Stimulated activated naive CD8-positive, alpha-beta T cell treated with anti-CD3 and anti-CD28 coated beads, Interleukin-15, Interleukin-2, amounts not matched to agents 100 ng/mL and 50 ng/mL, for 24 hours (primary cell): ENCODE results near the gene DCUN1D5.

Source experiments
- H3K27ac Mint-ChIP-seq: one replicate; pipeline ENCODE4 v1.8.0; 2021; ENCODE audit warnings: mild to moderate bottlenecking, mixed read lengths
- H3K27me3 Mint-ChIP-seq: one replicate; pipeline ENCODE4 v1.8.0; 2021; ENCODE audit warnings: mixed read lengths
- H3K36me3 Mint-ChIP-seq: one replicate; pipeline ENCODE4 v1.8.0; 2021; ENCODE audit warnings: low read depth, mixed read lengths
- H3K4me1 Mint-ChIP-seq: one replicate; pipeline ENCODE4 v1.8.0; 2021; ENCODE audit warnings: low read depth, mixed read lengths
- H3K4me3 Mint-ChIP-seq: one replicate; pipeline ENCODE4 v1.8.0; 2021; ENCODE audit warnings: mild to moderate bottlenecking, mixed read lengths
- H3K9me3 Mint-ChIP-seq: one replicate; pipeline ENCODE4 v1.8.0; 2021; ENCODE audit warnings: mixed read lengths

Gene DCUN1D5

GRCh38 chr11:103077554-103077953 lies 14.4 kb downstream of the DCUN1D5 start:
- Mint-ChIP-seq H3K4me1 (peaks cover 2% of the 10 kb centered on the region), H3K4me3 (no peak overlapping the region), H3K27me3 (no peaks in the 10 kb centered on the region), H3K36me3 (peaks cover 82% of the 10 kb centered on the region), H3K9me3 (no peaks in the 10 kb centered on the region), H3K27ac (no peak overlapping the region)

GRCh38 chr11:103076361-103076760 lies 15.6 kb downstream of the DCUN1D5 start:
- Mint-ChIP-seq H3K36me3 (peaks cover 77% of the 10 kb centered on the region), H3K27ac (no peak overlapping the region), H3K9me3 (no peaks in the 10 kb centered on the region), H3K4me1 (peaks cover 2% of the 10 kb centered on the region), H3K27me3 (no peaks in the 10 kb centered on the region), H3K4me3 (no peak overlapping the region)

- Mint-ChIP-seq H3K4me1 (peaks cover 45% of the 10 kb centered on the region), H3K9me3 (no peaks in the 10 kb centered on the region), H3K27me3 (no peaks in the 10 kb centered on the region), H3K27ac (no peak overlapping the region), H3K36me3 (peaks cover 76% of the 10 kb centered on the region), H3K4me3 (peak overlapping the region; percentile 37)
Measured at GRCh38 chr11:103071008-103071407, 21.0 kb downstream of the DCUN1D5 start.

GRCh38 chr11:103070142-103070541 lies 21.8 kb downstream of the DCUN1D5 start:
- Mint-ChIP-seq H3K4me3 (peak overlapping the region; percentile 37), H3K27me3 (no peaks in the 10 kb centered on the region), H3K9me3 (no peaks in the 10 kb centered on the region), H3K4me1 (peaks cover 45% of the 10 kb centered on the region), H3K36me3 (peaks cover 71% of the 10 kb centered on the region), H3K27ac (peak overlapping the region; percentile 67)

GRCh38 chr11:103069367-103069766 lies 22.6 kb downstream of the DCUN1D5 start:
- H3K27me3 Mint-ChIP-seq = no peaks in the 10 kb centered on the region
- peak overlapping the region; percentile 66 for H3K27ac Mint-ChIP-seq
- H3K36me3 Mint-ChIP-seq = peaks cover 65% of the 10 kb centered on the region
- no peaks in the 10 kb centered on the region for H3K9me3 Mint-ChIP-seq
- peaks cover 45% of the 10 kb centered on the region for H3K4me1 Mint-ChIP-seq
- H3K4me3 Mint-ChIP-seq = no peak overlapping the region

- no peak overlapping the region for H3K4me3 Mint-ChIP-seq
- H3K27me3 Mint-ChIP-seq = no peaks in the 10 kb centered on the region
- peaks cover 45% of the 10 kb centered on the region for H3K4me1 Mint-ChIP-seq
- no peaks in the 10 kb centered on the region for H3K9me3 Mint-ChIP-seq
- peak overlapping the region; percentile 19 for H3K27ac Mint-ChIP-seq
- H3K36me3 Mint-ChIP-seq = peaks cover 63% of the 10 kb centered on the region
Measured at GRCh38 chr11:103067118-103067517, 24.8 kb downstream of the DCUN1D5 start.

GRCh38 chr11:103061656-103062055 lies 30.3 kb downstream of the DCUN1D5 start:
- H3K27me3 Mint-ChIP-seq = no peaks in the 10 kb centered on the region
- peaks cover 68% of the 10 kb centered on the region for H3K36me3 Mint-ChIP-seq
- no peak overlapping the region for H3K4me3 Mint-ChIP-seq
- H3K4me1 Mint-ChIP-seq = peaks cover under 1% of the 10 kb centered on the region
- no peak overlapping the region for H3K27ac Mint-ChIP-seq
- no peaks in the 10 kb centered on the region for H3K9me3 Mint-ChIP-seq

- H3K9me3 Mint-ChIP-seq = no peaks in the 10 kb centered on the region
- H3K27me3 Mint-ChIP-seq = no peaks in the 10 kb centered on the region
- H3K4me3 Mint-ChIP-seq = no peak overlapping the region
- peaks cover 28% of the 10 kb centered on the region for H3K36me3 Mint-ChIP-seq
- no peak overlapping the region for H3K27ac Mint-ChIP-seq
- peaks cover 12% of the 10 kb centered on the region for H3K4me1 Mint-ChIP-seq
Measured at GRCh38 chr11:103055221-103055890, 36.6 kb downstream of the DCUN1D5 start.

GRCh38 chr11:103053997-103054396 lies 38.0 kb downstream of the DCUN1D5 start:
- no peaks in the 10 kb centered on the region for H3K27me3 Mint-ChIP-seq
- H3K9me3 Mint-ChIP-seq = no peaks in the 10 kb centered on the region
- H3K4me1 Mint-ChIP-seq = peaks cover 12% of the 10 kb centered on the region
- no peak overlapping the region for H3K4me3 Mint-ChIP-seq
- H3K27ac Mint-ChIP-seq = no peak overlapping the region
- H3K36me3 Mint-ChIP-seq = peaks cover 17% of the 10 kb centered on the region

GRCh38 chr11:103051981-103052380 lies 40.0 kb downstream of the DCUN1D5 start:
- peaks cover 12% of the 10 kb centered on the region for H3K4me1 Mint-ChIP-seq
- H3K27me3 Mint-ChIP-seq = no peaks in the 10 kb centered on the region
- peaks cover 3% of the 10 kb centered on the region for H3K36me3 Mint-ChIP-seq
- no peak overlapping the region for H3K4me3 Mint-ChIP-seq
- no peak overlapping the region for H3K27ac Mint-ChIP-seq
- no peaks in the 10 kb centered on the region for H3K9me3 Mint-ChIP-seq

- Mint-ChIP-seq H3K9me3 (no peaks in the 10 kb centered on the region), H3K4me3 (no peak overlapping the region), H3K27me3 (no peaks in the 10 kb centered on the region), H3K27ac (no peak overlapping the region), H3K4me1 (peaks cover 12% of the 10 kb centered on the region), H3K36me3 (no peaks in the 10 kb centered on the region)
Measured at GRCh38 chr11:103051151-103051801, 40.7 kb downstream of the DCUN1D5 start.

GRCh38 chr11:103050351-103050750 lies 41.6 kb downstream of the DCUN1D5 start:
- Mint-ChIP-seq H3K27ac (no peak overlapping the region), H3K4me1 (peaks cover 12% of the 10 kb centered on the region), H3K36me3 (no peaks in the 10 kb centered on the region), H3K27me3 (peaks cover under 1% of the 10 kb centered on the region), H3K4me3 (no peak overlapping the region), H3K9me3 (no peaks in the 10 kb centered on the region)

GRCh38 chr11:103047837-103048236 lies 44.1 kb downstream of the DCUN1D5 start:
- Mint-ChIP-seq H3K27me3 (peaks cover 7% of the 10 kb centered on the region), H3K4me1 (peaks cover 12% of the 10 kb centered on the region), H3K27ac (no peak overlapping the region), H3K4me3 (no peak overlapping the region), H3K36me3 (no peaks in the 10 kb centered on the region), H3K9me3 (no peaks in the 10 kb centered on the region)

GRCh38 chr11:103043826-103044678 lies 47.9 kb downstream of the DCUN1D5 start:
- H3K9me3 Mint-ChIP-seq = no peaks in the 10 kb centered on the region
- no peak overlapping the region for H3K4me3 Mint-ChIP-seq
- H3K36me3 Mint-ChIP-seq = no peaks in the 10 kb centered on the region
- no peaks in the 10 kb centered on the region for H3K4me1 Mint-ChIP-seq
- peaks cover 13% of the 10 kb centered on the region for H3K27me3 Mint-ChIP-seq
- no peak overlapping the region for H3K27ac Mint-ChIP-seq

GRCh38 chr11:103042161-103042560 lies 49.8 kb downstream of the DCUN1D5 start:
- Mint-ChIP-seq H3K4me1 (no peaks in the 10 kb centered on the region), H3K4me3 (no peak overlapping the region), H3K9me3 (no peaks in the 10 kb centered on the region), H3K27me3 (peaks cover 13% of the 10 kb centered on the region), H3K36me3 (no peaks in the 10 kb centered on the region), H3K27ac (no peak overlapping the region)
